Esophagus squamous epithelium (tissue), 4 donors: ENCODE data around the gene PHLPP1.

ENCODE experiments used
- CTCF ChIP-seq, 6 experiments: fragments of 450-650 bp in 4 of 6; fragments of 200-600 bp in 2 of 6; sonication (generic) in 2 of 6; IDR thresholded peaks; one replicate each; pipeline ENCODE4 v1.5.1; 2016 to 2019; ENCODE audit warnings: antibody characterized with exemption in 6 of 6, mild to moderate bottlenecking in 4 of 6, moderate library complexity in 4 of 6
- POLR2A ChIP-seq, 4 donors: fragments of 450-650 bp; IDR thresholded peaks; one replicate each; pipeline ENCODE4 v1.6.1; 2017; ENCODE audit warnings: antibody characterized with exemption in 4 of 4, mild to moderate bottlenecking in 4 of 4, moderate library complexity in 3 of 4

- TF ChIP-seq POLR2A (IDR thresholded peaks at IDR 0.05) = no peak
- no peak for TF ChIP-seq CTCF (IDR thresholded peaks at IDR 0.05)
Observed at GRCh38 chr18:62999921-63000320, 284.6 kb downstream of the PHLPP1 start.
